Transverse colon (tissue), 4 donors: ENCODE data around the gene MRAP. TPM values are rescaled to one million over a fixed set of nuclear protein-coding genes. Genes with fewer than 3 reads are reported as not detected.

Experiments used
- DNase-seq: peaks from one replicate; pipeline ENCODE4 v3.0.0-alpha.2; 2019
- H3K27ac ChIP-seq, 4 donors: fragments of 200-600 bp; sonication (generic); 2 replicates each; pipeline ENCODE4 v1.5.1; 2016 to 2018; ENCODE audit warnings: inconsistent platforms in 4 of 4
- H3K27me3 ChIP-seq: fragments of 200-600 bp; sonication (generic); 2 replicates; pipeline ENCODE4 v1.5.1; 2017; ENCODE audit warnings: inconsistent platforms
- H3K36me3 ChIP-seq, 4 donors: fragments of 200-600 bp; sonication (generic); 2 replicates each; pipeline ENCODE4 v1.5.1; 2017 to 2019; ENCODE audit warnings: inconsistent platforms in 4 of 4
- H3K4me1 ChIP-seq, 4 donors: fragments of 200-600 bp; sonication (generic); 2 replicates each; pipeline ENCODE4 v1.5.1; 2017 to 2020; ENCODE audit warnings: inconsistent platforms in 4 of 4
- H3K4me3 ChIP-seq, 4 donors: fragments of 200-600 bp; sonication (generic); 1 replicate in 1 of 4; 2 replicates in 3 of 4; pipeline versions ENCODE4 v1.5.1 to v1.6.1; 2017 to 2019; ENCODE audit warnings: inconsistent platforms in 4 of 4
- H3K9me3 ChIP-seq, 2 donors: fragments of 200-600 bp; sonication (generic); 2 replicates each; pipeline ENCODE4 v1.5.1; 2017 to 2019; ENCODE audit warnings: inconsistent platforms in 2 of 2
- CTCF ChIP-seq, 5 experiments: fragments of 200-600 bp in 3 of 5; fragments of 450-650 bp in 2 of 5; sonication (generic) in 3 of 5; IDR thresholded peaks; 1 replicate in 2 of 5; 2 replicates in 3 of 5; pipeline ENCODE4 v1.5.1; 2016 to 2017; ENCODE audit warnings: antibody characterized with exemption in 5 of 5, inconsistent platforms in 3 of 5, mild to moderate bottlenecking in 2 of 5, moderate library complexity in 1 of 5
- EP300 ChIP-seq: sonication (generic); formaldehyde crosslinking; IDR thresholded peaks from one replicate; pipeline ENCODE4 v1.6.1; 2017; ENCODE audit warnings: antibody characterized with exemption, low read depth
- POLR2A ChIP-seq: fragments of 450-650 bp; IDR thresholded peaks from one replicate; pipeline ENCODE4 v1.6.1; 2016; ENCODE audit warnings: antibody characterized with exemption, mild to moderate bottlenecking, moderate library complexity
- POLR2AphosphoS5 ChIP-seq, 3 donors: sonication (generic); formaldehyde crosslinking; IDR thresholded peaks; one replicate each; pipeline ENCODE4 v1.6.1; 2016; ENCODE audit warnings: antibody characterized with exemption in 3 of 3
- WGBS, 2 donors: methylation state at CpG; one replicate each; pipeline ENCODE4 v1.1.5; 2018; ENCODE audit warnings: low coverage in 1 of 2; 5-methylcytosine and 5-hydroxymethylcytosine counted together
- in situ Hi-C, 4 donors: fragments of 200-750 bp; cut with MboI; loops; one replicate each; pipeline versions ENCODE4 v1.15.0 to v1.15.1; 2017; ENCODE audit warnings: low sequenced_read_pairs in 3 of 4, low pct_ligation_motif_present in 1 of 4, low pct_unique_long_range_greater_than_20kb in 1 of 4
- intact Hi-C: fragments of 100-400 bp; cut with DNase I; formaldehyde crosslinking; loops from one replicate; pipeline ENCODE4 v1.15.1; 2023; ENCODE audit warnings: low total_unique reads
- total RNA-seq, 4 donors: library from RNA; depleted of rRNA; stranded (reverse); fragments of >200 nt; gene quantifications; one replicate each; pipeline ENCODE4 v1.1.0, GENCODE V29; 2016

Gene MRAP
- total RNA-seq, 4 donors from 2014 or later, result not detected

- TF ChIP-seq EP300, result no peak
- peak; percentile 43 for TF ChIP-seq POLR2A
- TF ChIP-seq CTCF (IDR thresholded peaks at IDR 0.05), result peak in 1 of 5 experiments; percentile 18
- TF ChIP-seq POLR2AphosphoS5 (IDR thresholded peaks at IDR 0.05), result peak in 1 of 3 donors; percentile 78
- intact Hi-C loops (no loop called here), in situ Hi-C loops (no loop called here)
- peak within 1 kb of the TSS; percentile 70 to 77 (median 74) for H3K27ac ChIP-seq
- no peaks in the 10 kb centered on the region for H3K36me3 ChIP-seq
- 0% methylated on average over 3 to 66 of the region's 69 CpGs for WGBS, 2 donors
- H3K4me1 ChIP-seq, result peaks cover 11 to 21% (median 17%) of the 10 kb centered on the region in 4 donors
- no peaks in the 10 kb centered on the region for H3K27me3 ChIP-seq
- DNase-seq, result peak; percentile 97
- H3K4me3 ChIP-seq, result peak within 1 kb of the TSS; percentile 68 to 95 (median 91)
- no peaks in the 10 kb centered on the region for H3K9me3 ChIP-seq
Observed at GRCh38 chr21:32278518-32279376, 19.9 kb upstream of the MRAP start, which contains the start of gene MIS18A. Gene MIS18A, minus strand, starts transcription at chr21:32279049. Its CDS starts 35 bp downstream, at chr21:32279014.

DNA sequence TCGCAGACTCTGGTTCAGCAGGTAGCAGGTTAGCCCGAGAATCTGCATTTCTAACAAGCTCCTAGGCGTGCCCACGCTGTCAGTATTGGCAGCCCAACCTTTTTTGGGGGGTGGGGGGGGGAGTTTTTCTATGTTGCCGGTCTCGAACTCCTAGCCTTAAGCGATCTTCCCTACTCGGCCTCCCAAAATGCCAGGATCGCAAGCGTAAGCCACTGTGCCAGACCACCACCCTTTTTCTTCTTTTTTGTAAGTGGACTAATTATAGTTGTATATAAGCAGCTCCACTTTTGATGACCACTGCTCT is 19.3 kb upstream of the MRAP start:
- TF ChIP-seq EP300 (no peak), POLR2A (no peak), POLR2AphosphoS5 (IDR thresholded peaks at IDR 0.05) (no peak), CTCF (IDR thresholded peaks at IDR 0.05) (no peak)
- Histone ChIP-seq H3K4me1 (peaks cover 11 to 21% (median 17%) of the 10 kb centered on the region in 4 donors), H3K4me3 (peak overlapping the region; percentile 33 to 95 (median 91)), H3K9me3 (no peaks in the 10 kb centered on the region), H3K27ac (peak overlapping the region; percentile 70 to 77 (median 74)), H3K27me3 (no peaks in the 10 kb centered on the region), H3K36me3 (no peaks in the 10 kb centered on the region)
- intact Hi-C loops, result no loop called here
- 14 to 20% methylated on average over 1 to 10 of the region's 10 CpGs for WGBS, 2 donors
- in situ Hi-C loops, result no loop called here
- DNase-seq, result no peak

- intact Hi-C loops, result no loop called here
- Histone ChIP-seq H3K9me3 (no peaks in the 10 kb centered on the region), H3K4me3 (no peak overlapping the region), H3K27ac (no peak overlapping the region), H3K27me3 (no peaks in the 10 kb centered on the region), H3K4me1 (peaks cover 11 to 21% (median 17%) of the 10 kb centered on the region in 4 donors), H3K36me3 (no peaks in the 10 kb centered on the region)
- 40 to 92% methylated on average over 1 to 7 of the region's 7 CpGs for WGBS, 2 donors
- in situ Hi-C loops, result no loop called here
- DNase-seq, result no peak
- TF ChIP-seq POLR2AphosphoS5 (IDR thresholded peaks at IDR 0.05) (no peak), CTCF (IDR thresholded peaks at IDR 0.05) (no peak), POLR2A (no peak), EP300 (no peak)
Observed at GRCh38 chr21:32281531-32281930, 17.1 kb upstream of the MRAP start.

GRCh38 chr21:32282992-32283391 is 15.7 kb upstream of the MRAP start:
- H3K36me3 ChIP-seq, result no peaks in the 10 kb centered on the region
- no peak for TF ChIP-seq POLR2AphosphoS5 (IDR thresholded peaks at IDR 0.05)
- TF ChIP-seq EP300, result no peak
- TF ChIP-seq POLR2A, result no peak
- TF ChIP-seq CTCF (IDR thresholded peaks at IDR 0.05), result no peak
- in situ Hi-C loops, result no loop called here
- H3K27ac ChIP-seq, result no peak overlapping the region
- peaks cover 10 to 13% (median 13%) of the 10 kb centered on the region in 4 donors for H3K4me1 ChIP-seq
- no peaks in the 10 kb centered on the region for H3K27me3 ChIP-seq
- intact Hi-C loops, result no loop called here
- DNase-seq, result no peak
- H3K9me3 ChIP-seq, result no peaks in the 10 kb centered on the region
- H3K4me3 ChIP-seq, result no peak overlapping the region
- WGBS, 2 donors, result 69 to 89% methylated on average over 3 to 6 of the region's 6 CpGs
